K562 (cell line): ENCODE results near the gene GRK3. TPM values are rescaled to one million over a fixed set of nuclear protein-coding genes. Genes with fewer than 3 reads are reported as not detected.

ENCODE experiments used
- ATAC-seq: fragments of 200-7000 bp; cut with Tn5 transposase; 3 replicates; pipeline ENCODE4 v1.9.1; 2020; ENCODE audit warnings: moderate library complexity
- BruUV-seq: library from RNA; stranded (reverse); fragments of 400-500 nt; replicated peaks from 2 replicates; lab custom pipeline; 2021; lab: Mats Ljungman, UMichigan
- CTCF ChIA-PET: fragments of 300-600 bp; formaldehyde crosslinking; extraction: SDS; loops from one replicate; lab custom pipeline; 2021; ENCODE audit warnings: low intra/inter-chr PET ratio; lab: Yijun Ruan, JAX
- POLR2A ChIA-PET: fragments of 300-600, 350-650 bp; sonication (Branson Sonifier 250); formaldehyde crosslinking; extraction: SDS; loops from one replicate; lab custom pipeline; 2021; ENCODE audit warnings: antibody characterized with exemption, inconsistent platforms; lab: Yijun Ruan, JAX
- DNase-seq, 4 experiments: peaks; one replicate each; pipeline versions ENCODE4 v3.0.0 to v3.0.0-alpha.2; 2011 to 2018; ENCODE audit warnings: low spot score in 3 of 4, mixed read lengths in 3 of 4; ENCODE audit errors: extremely low read depth in 1 of 4
- FAIRE-seq: peaks from 2 replicates; lab custom pipeline; 2011; peaks lifted over from hg19 to GRCh38; lab: Jason Lieb, UNC
- H2AFZ ChIP-seq: 2 replicates; pipeline ENCODE4 v1.6.0; 2011; ENCODE audit warnings: low read depth, low read length, control low read depth, inconsistent platforms
- H3K27ac ChIP-seq: fragments of 200-600 bp; 3 replicates; pipeline ENCODE4 v1.8.0; 2011; ENCODE audit warnings: low read depth, mild to moderate bottlenecking, control low read depth, inconsistent platforms, low read length, moderate library complexity, mixed read lengths; ENCODE audit errors: extremely low read depth
- H3K27me3 ChIP-seq, 2 experiments: fragments of 300-600 bp in 1 of 2; 2 replicates in 1 of 2; 3 replicates in 1 of 2; pipeline versions ENCODE4 v1.6.0 to v1.8.0; 2011; ENCODE audit warnings: inconsistent platforms in 2 of 2, low read length in 2 of 2, mild to moderate bottlenecking in 1 of 2, mixed read lengths in 1 of 2, moderate library complexity in 1 of 2; ENCODE audit not compliant: control insufficient read depth in 2 of 2, insufficient read depth in 2 of 2
- H3K36me3 ChIP-seq: fragments of 300-600 bp; 3 replicates; pipeline ENCODE4 v1.8.0; 2011; ENCODE audit warnings: mild to moderate bottlenecking, low read length, inconsistent platforms; ENCODE audit not compliant: control insufficient read depth, insufficient read depth
- H3K4me1 ChIP-seq, 2 experiments: fragments of 200-600 bp in 1 of 2; replicated peaks in 1 of 2; 2 replicates in 1 of 2; 3 replicates in 1 of 2; pipeline versions ENCODE4 v1.5.1 to v1.8.0; 2011; ENCODE audit warnings: inconsistent platforms in 2 of 2, low read length in 2 of 2, mild to moderate bottlenecking in 1 of 2, mixed read lengths in 1 of 2, moderate library complexity in 1 of 2; ENCODE audit not compliant: control insufficient read depth in 2 of 2, insufficient read depth in 2 of 2
- H3K4me2 ChIP-seq: 2 replicates; pipeline ENCODE4 v1.6.1; 2011; ENCODE audit warnings: low read length, control low read depth, inconsistent platforms, mixed read lengths; ENCODE audit not compliant: insufficient read depth
- H3K4me3 ChIP-seq: fragments of 200-600 bp; sonication (generic), shearing (Covaris generic); 2 replicates; pipeline ENCODE4 v1.5.1; 2016; ENCODE audit warnings: control low read depth, inconsistent platforms
- H3K79me2 ChIP-seq: fragments of 200-600 bp; 3 replicates; pipeline ENCODE4 v1.8.0; 2011; ENCODE audit warnings: low read length, inconsistent platforms; ENCODE audit not compliant: control insufficient read depth, insufficient read depth
- H3K9ac ChIP-seq, 2 experiments: 2 replicates each; pipeline versions ENCODE4 v1.6.0 to v1.6.1; 2011; ENCODE audit warnings: low read depth in 2 of 2, low read length in 2 of 2, control low read depth in 1 of 2, inconsistent platforms in 1 of 2, mild to moderate bottlenecking in 1 of 2, mixed read lengths in 1 of 2; ENCODE audit not compliant: insufficient read depth in 1 of 2
- H3K9me1 ChIP-seq: one replicate; pipeline ENCODE4 v1.6.0; 2011; ENCODE audit warnings: inconsistent platforms, mild to moderate bottlenecking, low read length, moderate library complexity; ENCODE audit not compliant: control insufficient read depth, insufficient read depth
- H3K9me3 ChIP-seq: replicated peaks from 2 replicates; pipeline ENCODE4 v1.5.1; 2011; ENCODE audit warnings: low read depth, low read length, inconsistent platforms; ENCODE audit not compliant: control insufficient read depth, insufficient read depth
- H4K20me1 ChIP-seq: replicated peaks from 2 replicates; pipeline ENCODE4 v1.6.1; 2011; ENCODE audit warnings: low read length, inconsistent platforms, mixed read lengths; ENCODE audit not compliant: control insufficient read depth, insufficient read depth
- ATF6 ChIP-seq: sonication (generic); formaldehyde crosslinking; IDR thresholded peaks from 2 replicates; pipeline ENCODE4 v1.4.0; 2020; ENCODE audit warnings: mild to moderate bottlenecking, missing genetic modification reagents
- ATF7 ChIP-seq: fragments of 450-650 bp; IDR thresholded peaks from 2 replicates; pipeline ENCODE4 v1.7.1; 2014; ENCODE audit warnings: mild to moderate bottlenecking, moderate library complexity
- FOXA1 ChIP-seq: fragments of 450-650 bp; IDR thresholded peaks from 2 replicates; pipeline ENCODE4 v1.6.1; 2016; ENCODE audit warnings: mild to moderate bottlenecking, borderline replicate concordance
- HMG20B ChIP-seq: fragments of 250-450 bp; sonication (Bioruptor Pico); IDR thresholded peaks from 2 replicates; pipeline ENCODE4 v1.5.0; 2021; ENCODE audit warnings: mild to moderate bottlenecking
- HNRNPK ChIP-seq: fragments of 200-400 bp; formaldehyde crosslinking; IDR thresholded peaks from one replicate; pipeline ENCODE4 v1.6.1; 2018; ENCODE audit warnings: mild to moderate bottlenecking, low read depth, low read length; ENCODE audit not compliant: poor library complexity, severe bottlenecking
- IRF2 ChIP-seq: sonication (generic); formaldehyde crosslinking; IDR thresholded peaks from 2 replicates; pipeline ENCODE4 v1.8.1; 2022; ENCODE audit warnings: mild to moderate bottlenecking, missing genetic modification reagents
- MLLT1 ChIP-seq, 2 experiments: fragments of 450-650 bp; IDR thresholded peaks; 2 replicates each; pipeline ENCODE4 v1.6.1; 2016
- SMAD1 ChIP-seq: fragments of 150-350 bp; IDR thresholded peaks from 2 replicates; pipeline ENCODE4 v1.6.1; 2014; ENCODE audit warnings: low read length, low read depth; ENCODE audit not compliant: partially characterized antibody
- ZNF134 ChIP-seq: fragments of 250-450 bp; sonication (Bioruptor Pico); conservative IDR thresholded peaks from 2 replicates; pipeline ENCODE4 v1.4.0; 2020
- ZNF316 ChIP-seq: fragments of 450-650 bp; IDR thresholded peaks from 2 replicates; pipeline ENCODE4 v1.6.1; 2016
- whole genome bisulfite sequencing: fragments of 100-300 bp; shearing (Covaris generic); methylation state at CpG from one replicate; pipeline ENCODE4 v1.1.6; 2016; ENCODE audit warnings: low coverage, mixed read lengths; ENCODE audit not compliant: insufficient coverage; ENCODE audit errors: missing lambda C conversion rate; 5-methylcytosine and 5-hydroxymethylcytosine counted together
- in situ Hi-C: fragments of 300-500 bp; cut with MboI; formaldehyde crosslinking; loops from 4 replicates; pipeline ENCODE4 v1.15.0; 2018; ENCODE audit warnings: inconsistent platforms, mixed read lengths
- intact Hi-C: fragments of 100-400 bp; cut with micrococcal nuclease; formaldehyde crosslinking; loops from 2 replicates; pipeline ENCODE4 v1.14.2; 2022
- polyA plus RNA-seq, 8 experiments: library from polyadenylated mRNA; depleted of rRNA in 4 of 8; stranded (reverse) in 5 of 8; unstranded in 3 of 8; fragments of >200 nt; fragmentation: Nextera tagmentation in 2 of 8; fragmentation: Illumina TruSeq in 1 of 8; extraction: Ambion mirVana in 2 of 8; extraction: Trizol in 1 of 8; gene quantifications; 2 replicates each; pipeline versions ENCODE4 v1.2.1 to v1.2.3, GENCODE V29; 2011 to 2014; ENCODE audit warnings: inconsistent platforms in 1 of 8, missing spikeins in 1 of 8
- total RNA-seq, 7 experiments: library from RNA; depleted of rRNA in 6 of 7; stranded (reverse); fragments of >200 nt in 6 of 7; fragmentation: Illumina TruSeq in 2 of 7; extraction: Trizol in 2 of 7; gene quantifications; 2 replicates each; pipeline versions ENCODE4 v1.2.1 to v1.2.3, GENCODE V29; 2011 to 2021; ENCODE audit warnings: low replicate concordance in 1 of 7

The GRK3 gene
- total and polyA plus RNA-seq, 9 of the 15 experiments (the other 6 are each of a cell fraction or from before 2014, with no cell fraction given) = 1.4 to 7.6 (median 3.6) TPM

- H3K9me1 ChIP-seq = no peaks in the 10 kb centered on the region
- H3K4me2 ChIP-seq = no peak overlapping the region
- H3K4me3 ChIP-seq = no peak overlapping the region
- ATAC-seq (no peak), FAIRE-seq (no peak), DNase-seq (no peak)
- POLR2A ChIA-PET = no interaction called here
- no peak overlapping the region for H3K27ac ChIP-seq
- no peaks in the 10 kb centered on the region for H3K9me3 ChIP-seq
- CTCF ChIA-PET = no interaction called here
- in situ Hi-C loops (no loop called here), intact Hi-C loops (no loop called here)
- no peaks in the 10 kb centered on the region for H3K4me1 ChIP-seq
- no peaks in the 10 kb centered on the region for H3K27me3 ChIP-seq
- no peaks in the 10 kb centered on the region for H4K20me1 ChIP-seq
- no peak overlapping the region for H3K9ac ChIP-seq
- TF ChIP-seq IRF2 (CRISPR knock-in tag) (no peak), SMAD1 (no peak), FOXA1 (no peak), HNRNPK (no peak), HMG20B (CRISPR knock-in tag) (no peak), ATF7 (no peak), MLLT1 (IDR thresholded peaks at IDR 0.05) (no peak), ZNF316 (no peak), ATF6 (CRISPR knock-in tag) (no peak), ZNF134 (CRISPR knock-in tag) (no peak)
- TF ChIP-seq, all 486 proteins: peak for 0
- BruUV-seq = no TSS peak
- H3K79me2 ChIP-seq = no peaks in the 10 kb centered on the region
- 89% methylated on average over 1 of the region's 1 CpG for WGBS
- H2AFZ ChIP-seq = no peak overlapping the region
- no peaks in the 10 kb centered on the region for H3K36me3 ChIP-seq
Measured at GRCh38 chr22:25645964-25646363, 81.5 kb downstream of the GRK3 start.
